GM18499 (cell line): ENCODE data around the gene PRR33.
"Not testable (repeated sequence)": the region's sequence is repeated elsewhere in the genome, so short reads cannot be mapped to it uniquely, and the experiment has no call there.

ENCODE experiments used
- ATAC-seq: cut with Tn5 transposase; IDR thresholded peaks from one replicate; pipeline ENCODE4 v1.9.1; 2021; ENCODE audit warnings: moderate number of reproducible peaks; ENCODE audit not compliant: insufficient read depth, unreplicated experiment

The PRR33 gene

DNA sequence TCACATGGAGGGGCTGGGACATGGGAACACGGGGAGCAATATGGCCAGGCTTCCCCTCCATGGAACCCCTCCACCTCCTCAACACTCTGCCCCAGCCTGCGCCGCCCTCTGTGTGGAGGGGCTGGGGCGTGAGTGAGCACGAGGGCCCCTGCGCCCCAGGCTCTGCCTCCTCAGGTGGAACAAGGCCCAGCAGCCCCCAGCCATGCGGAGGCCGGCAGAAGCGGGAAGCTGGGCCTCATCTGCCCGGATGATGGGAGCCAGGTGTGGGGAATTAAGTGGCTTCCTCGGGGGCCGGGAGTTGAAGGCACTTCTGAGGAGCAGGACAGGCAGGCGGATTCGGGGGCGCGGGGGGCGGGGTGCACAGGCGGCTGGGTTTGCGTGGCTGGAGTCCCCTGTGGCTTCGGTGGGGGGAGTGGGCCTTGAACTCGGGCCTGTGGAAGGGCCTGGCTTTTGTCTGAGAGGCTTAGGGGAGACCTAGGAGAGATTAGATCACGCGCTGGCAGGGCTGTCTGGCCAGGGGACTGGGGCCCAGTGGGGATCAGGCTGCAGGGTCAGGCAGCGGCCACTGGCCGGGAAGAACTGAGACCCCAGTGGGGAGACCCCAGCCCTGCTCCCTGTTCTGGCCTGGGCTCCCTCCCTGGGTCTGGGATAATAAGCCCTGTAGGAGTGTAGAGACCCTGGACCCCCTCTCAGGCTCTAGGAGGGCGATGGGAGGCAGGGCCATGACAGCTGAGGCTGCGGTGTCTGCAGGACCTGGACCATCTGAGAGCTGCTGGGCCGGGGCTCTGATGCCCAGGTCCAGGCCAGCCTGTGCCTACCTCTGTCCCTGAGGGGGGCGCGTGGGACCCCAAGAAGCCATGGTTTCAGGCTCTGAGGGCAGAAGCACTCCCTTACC, 13.3 kb downstream of the PRR33 start:
- ATAC-seq = no peak

DNA sequence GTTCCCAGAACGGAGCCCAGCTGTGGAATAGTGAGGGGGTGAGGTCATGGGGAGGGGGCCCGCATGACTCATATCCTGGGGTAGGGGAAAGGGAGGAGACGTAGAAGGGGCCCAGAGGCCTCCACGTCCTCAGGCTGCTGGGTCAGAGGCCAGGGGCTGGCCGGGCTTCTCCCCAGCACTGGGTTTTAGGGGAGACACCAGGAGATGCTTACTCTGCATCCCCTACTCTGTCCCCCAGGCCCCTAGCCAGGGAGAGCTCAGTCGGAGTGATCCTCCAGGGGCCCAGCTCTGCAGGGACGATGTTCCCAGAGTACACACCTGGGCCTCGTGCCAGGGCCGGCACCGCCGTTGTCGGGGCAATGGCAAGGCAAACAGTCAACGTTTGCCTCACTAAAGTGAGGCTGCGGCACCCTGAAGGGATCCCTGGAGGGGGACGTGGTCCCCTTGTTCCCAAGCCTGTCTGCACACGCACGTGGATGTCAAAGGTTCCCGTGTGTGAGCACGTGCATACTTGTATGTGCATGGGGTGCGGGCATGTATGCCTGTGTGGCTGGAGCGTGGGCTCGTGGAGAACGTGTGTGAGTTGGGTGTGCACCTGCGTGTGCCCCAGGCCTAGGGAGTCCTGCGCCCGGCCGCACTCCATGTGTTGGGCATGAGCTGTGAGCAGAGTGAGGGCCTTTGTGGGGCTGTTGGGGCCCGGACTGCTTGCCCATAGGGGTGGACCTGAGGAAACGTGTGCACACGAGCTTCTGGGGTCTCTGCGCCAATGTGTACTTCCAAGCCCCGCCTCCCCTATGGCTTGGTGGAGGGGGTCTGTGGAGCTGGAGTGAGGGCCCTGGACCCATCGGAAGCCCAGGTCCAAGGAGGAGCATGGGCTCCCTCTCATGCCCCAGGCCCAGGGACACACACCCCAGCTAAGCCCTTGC, 14.2 kb downstream of the PRR33 start:
- ATAC-seq = no peak

DNA sequence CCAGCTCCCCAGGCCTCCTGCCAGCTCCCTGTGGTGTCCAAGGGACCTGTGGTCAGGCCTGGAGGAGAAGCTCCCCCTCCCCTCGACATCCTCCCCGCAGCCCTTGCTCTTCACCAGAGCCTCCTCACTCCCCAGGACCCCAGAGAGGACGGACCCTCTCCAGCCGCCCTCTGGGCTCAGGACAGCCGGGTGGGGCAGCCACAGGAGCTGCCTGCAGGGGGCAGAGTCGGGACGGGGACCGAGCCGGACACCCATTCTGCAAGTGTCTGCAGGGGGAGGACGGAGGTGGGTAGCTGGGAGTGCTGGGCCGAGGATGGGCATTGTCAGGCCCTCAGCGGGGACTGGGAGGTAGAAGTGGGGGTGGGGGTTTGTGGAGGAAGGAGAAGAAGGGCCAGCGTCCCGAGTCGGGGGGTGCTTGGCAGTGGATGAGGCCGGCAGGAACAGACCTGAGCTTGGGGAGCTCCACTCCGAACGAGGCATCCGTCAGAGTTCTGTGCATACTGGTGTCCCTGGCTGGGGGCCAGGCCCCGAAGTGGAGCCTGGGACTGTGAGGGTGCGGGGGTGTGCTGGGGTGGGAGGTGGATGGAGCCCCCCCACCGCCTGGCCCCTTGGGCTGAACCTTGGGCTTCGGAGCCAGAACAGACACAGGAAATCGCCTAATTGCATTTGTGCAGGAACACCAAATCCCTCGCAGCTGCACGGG, 15.2 kb downstream of the PRR33 start:
- ATAC-seq = no peak

DNA sequence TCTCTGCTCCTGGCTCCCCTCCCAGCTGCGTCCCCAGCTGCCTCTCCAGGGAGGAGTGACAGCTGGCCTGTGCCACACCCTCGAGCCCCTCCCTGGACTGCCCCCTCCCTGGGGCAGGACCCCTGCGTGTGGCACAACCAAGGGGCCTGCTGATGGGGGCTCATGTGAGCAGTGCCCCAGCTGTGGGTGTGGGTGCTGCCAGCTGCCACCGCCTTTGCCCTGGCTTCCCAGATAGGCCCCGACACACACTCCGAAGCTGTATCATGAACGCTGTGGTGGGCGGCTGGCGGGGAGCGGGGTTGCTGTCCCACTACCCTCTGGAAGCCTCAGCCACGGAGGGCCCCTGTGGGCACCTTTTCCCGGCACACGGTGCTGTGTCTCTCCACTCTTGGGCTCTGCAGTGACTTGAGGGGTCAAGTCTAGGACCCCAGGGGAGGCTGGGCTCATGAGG, 15.8 kb downstream of the PRR33 start:
- not testable (repeated sequence) for ATAC-seq

DNA sequence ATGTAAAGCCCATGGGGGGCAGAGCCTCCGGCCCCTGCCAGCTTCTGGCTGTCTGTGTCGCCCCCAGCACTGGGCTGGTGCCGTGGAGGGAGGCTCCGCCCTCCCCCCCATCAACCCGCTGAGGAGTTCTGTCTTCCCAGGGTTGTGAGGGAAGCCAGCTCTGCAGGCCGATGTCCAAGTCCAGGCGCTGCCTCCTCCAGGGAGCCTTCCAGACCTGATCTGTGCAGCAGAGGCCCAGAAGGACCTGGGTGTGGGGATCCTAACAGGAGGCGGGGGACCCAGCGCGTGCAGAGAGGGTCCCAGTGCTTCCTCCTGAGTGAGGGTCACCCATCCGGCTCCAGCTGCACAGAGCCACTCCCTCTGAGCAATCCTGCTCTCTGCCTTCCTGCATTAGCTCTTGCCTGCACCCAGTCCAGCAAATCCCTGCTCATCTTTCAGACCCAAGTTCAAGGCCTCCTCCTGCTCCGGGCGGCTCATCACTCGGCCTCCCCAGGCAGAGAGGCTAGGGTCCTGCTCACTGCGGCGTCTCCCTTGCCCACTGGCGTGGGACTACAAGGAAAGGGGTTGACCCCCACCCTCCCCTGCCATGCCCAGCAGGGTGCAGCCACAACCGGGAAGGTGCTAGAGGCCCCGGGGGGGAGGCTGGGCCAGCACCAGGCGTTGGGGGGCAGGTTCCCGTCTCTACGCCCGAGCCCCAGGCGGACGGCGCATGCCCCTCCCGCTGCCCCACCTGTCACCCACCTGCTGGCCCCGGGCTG, 16.4 kb downstream of the PRR33 start:
- ATAC-seq = no peak

DNA sequence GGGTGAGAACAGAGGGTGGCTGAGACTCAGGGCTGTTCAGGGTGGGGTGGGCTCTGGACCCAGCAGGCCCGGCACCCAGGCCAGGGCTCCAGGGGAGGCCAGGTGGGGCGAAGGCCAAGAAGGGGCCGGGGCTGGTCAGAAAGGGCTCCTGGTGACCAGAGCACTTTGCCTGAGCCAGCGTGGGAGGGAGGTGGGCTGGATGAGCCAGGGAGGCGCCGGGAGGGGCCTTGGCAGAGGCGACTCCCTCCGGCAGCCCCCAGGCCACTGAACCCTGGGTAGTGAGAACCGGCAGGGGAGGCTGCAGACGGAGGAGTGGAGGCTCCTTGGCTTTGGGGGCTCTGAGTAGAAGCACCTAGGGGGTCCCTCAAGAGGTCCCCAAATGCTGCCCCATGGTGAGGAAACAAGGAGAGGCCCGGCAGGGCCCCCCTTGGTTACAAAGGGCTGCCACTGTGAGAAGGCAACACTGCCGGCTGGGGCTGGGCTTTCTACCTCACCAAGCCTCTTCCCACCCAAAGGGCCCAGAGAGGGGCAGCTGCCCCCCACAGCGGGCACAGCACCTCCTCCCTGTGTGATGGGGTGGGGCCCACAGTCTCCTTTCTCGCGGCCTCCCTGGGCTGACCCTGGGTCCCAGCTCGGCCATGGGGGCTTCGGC, 17.1 kb downstream of the PRR33 start:
- ATAC-seq = not testable (repeated sequence)

DNA sequence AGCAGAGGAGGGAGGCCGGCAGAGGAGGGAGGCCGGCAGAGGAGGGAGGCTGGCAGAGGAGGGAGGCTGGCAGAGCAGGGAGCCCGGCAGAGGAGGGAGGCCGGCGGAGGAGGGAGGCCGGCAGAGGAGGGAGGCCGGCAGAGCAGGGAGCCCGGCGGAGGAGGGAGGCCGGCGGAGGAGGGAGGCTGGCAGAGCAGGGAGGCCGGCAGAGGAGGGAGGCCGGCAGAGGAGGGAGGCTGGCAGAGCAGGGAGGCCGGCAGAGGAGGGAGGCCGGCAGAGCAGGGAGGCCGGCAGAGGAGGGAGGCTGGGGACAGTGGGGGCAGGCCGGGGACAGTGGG, 17.9 kb downstream of the PRR33 start:
- not testable (repeated sequence) for ATAC-seq

DNA sequence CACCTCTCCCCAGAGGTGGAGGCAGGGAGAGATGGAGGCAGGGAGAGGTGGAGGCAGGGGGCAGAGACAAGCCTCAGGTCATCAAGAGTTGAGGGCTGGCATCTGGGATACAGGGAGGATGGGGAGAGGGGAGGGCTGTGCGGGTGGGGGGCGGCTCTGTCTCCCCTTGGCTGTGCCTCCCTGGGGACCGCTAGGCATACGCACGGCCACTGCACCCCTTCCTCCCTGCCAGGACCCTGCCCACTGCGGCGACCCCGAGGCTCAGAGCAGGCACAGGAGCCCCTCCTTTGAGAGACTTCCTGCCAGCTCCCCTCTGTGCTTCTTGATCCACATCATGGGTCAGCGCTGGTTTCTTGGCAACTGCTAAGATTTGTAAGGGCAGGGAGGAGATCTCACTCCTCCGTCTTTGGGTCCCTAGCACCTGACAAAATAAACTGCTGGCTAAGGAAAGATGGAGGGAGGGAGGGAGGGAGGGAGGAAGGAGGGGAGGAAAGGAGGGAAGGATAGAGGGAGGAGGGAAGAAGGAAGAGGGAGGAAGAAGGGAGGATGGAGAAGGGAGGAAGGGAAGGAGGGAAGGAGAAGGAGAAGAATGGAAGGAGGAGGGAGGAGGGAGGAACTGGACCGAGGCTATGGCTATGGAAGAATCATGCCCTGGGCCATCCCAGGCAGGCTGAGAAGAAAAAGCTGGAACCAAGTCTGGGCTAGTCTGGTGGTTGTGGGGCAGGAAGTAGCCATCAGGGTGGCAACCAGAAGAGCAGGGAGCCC, 18.5 kb downstream of the PRR33 start:
- no peak for ATAC-seq

DNA sequence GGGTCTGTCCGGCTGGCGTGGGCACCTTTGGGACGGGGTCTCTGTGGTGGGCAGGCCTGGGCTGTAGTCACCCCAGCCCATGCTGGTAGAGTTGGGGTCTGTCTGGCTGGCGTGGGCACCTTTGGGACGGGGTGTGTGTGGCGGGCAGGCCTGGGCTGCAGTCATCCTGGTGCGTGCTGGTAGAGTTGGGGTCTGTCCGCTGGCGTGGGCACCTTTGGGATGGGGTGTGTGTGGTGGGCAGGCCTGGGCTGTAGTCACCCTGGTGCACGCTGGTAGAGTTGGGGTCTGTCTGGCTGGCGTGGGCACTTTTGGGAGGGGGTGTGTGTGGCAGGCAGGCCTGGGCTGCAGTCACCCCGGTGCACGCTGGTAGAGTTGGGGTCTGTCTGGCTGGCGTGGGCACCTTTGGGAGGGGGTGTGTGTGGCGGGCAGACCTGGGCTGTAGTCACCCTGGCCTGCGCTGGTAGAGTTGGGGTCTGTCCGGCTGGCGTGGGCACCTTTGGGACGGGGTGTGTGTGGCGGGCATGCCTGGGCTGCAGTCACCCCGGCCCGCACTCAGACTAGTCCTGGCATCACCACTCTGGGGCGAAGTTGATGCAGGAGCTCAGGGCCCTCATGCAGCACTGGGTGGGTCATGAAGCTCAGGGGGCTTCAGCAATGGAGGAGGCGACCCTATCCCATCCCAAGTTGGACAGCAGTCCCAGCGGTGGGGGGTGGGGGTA, 19.3 kb downstream of the PRR33 start:
- no peak for ATAC-seq

DNA sequence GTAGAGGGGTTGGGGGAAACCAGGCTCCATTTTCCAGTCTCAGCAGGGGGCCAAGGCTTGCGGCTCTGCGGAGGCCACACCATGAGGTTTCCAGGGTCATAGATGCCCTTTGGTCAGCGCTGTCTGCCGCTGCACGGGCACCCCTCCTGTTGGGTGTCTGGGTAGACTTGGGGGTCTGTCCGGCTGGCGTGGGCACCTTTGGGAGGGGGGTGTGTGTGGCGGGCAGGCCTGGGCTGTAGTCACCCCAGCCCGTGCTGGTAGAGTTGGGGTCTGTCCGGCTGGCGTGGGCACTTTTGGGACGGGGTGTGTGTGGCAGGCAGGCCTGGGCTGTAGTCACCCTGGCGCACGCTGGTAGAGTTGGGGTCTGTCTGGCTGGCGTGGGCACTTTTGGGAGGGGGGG, 20.2 kb downstream of the PRR33 start:
- ATAC-seq = no peak

DNA sequence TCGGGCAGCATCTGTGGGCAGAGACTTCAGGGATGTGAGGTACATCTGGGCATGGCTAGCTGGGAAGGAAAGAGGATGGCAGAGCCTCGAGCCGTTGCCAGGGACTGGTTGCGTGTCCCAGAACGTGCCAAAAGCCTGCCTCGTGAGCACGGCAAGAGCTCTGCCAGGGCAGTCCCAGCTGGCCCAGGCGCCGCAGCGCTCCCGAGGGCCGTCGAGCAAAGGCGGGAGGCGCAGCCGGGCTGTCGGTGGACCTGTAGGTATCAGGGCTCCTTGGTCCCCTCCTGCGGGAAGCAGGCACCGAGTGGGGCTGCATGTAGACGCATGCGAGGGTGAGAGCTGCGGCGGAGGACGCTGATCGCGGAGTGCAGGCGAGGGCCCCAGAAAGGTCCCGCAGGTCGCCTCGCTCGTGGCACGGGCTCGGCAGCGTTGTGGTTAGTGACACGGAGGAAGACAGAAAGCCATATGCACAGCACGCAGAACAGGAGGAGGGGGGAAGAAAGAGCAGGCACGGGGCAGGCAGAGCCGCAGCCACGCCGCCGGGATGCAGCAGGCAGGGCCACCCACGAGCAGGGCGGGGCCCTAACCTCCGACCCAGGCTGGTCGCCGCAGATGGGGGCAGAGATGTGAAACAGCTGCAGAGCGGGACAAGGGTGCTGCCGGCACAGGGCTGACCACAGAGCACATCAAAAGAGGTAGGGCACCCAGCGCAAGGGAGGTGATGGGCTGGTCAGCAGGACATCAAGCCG, 20.8 kb downstream of the PRR33 start:
- no peak for ATAC-seq

DNA sequence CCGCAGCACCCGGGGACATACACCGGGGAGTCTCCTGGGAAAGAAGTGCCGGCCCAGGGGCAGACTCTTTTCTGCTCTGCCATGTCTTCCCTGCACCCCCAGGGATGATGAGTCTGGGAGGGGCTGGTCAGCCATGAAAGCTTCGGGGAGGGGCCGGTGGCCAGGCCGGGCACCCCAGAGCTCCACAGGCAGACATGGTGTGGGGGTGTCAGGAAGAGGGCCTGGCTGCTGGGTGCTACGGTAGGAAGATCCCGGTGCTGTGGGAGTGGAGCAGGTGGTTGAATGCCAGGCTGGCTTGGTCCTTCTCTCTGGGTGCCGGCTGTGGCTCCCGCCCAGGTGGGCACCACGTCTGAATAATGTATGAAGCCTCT, 21.4 kb downstream of the PRR33 start:
- ATAC-seq = no peak

DNA sequence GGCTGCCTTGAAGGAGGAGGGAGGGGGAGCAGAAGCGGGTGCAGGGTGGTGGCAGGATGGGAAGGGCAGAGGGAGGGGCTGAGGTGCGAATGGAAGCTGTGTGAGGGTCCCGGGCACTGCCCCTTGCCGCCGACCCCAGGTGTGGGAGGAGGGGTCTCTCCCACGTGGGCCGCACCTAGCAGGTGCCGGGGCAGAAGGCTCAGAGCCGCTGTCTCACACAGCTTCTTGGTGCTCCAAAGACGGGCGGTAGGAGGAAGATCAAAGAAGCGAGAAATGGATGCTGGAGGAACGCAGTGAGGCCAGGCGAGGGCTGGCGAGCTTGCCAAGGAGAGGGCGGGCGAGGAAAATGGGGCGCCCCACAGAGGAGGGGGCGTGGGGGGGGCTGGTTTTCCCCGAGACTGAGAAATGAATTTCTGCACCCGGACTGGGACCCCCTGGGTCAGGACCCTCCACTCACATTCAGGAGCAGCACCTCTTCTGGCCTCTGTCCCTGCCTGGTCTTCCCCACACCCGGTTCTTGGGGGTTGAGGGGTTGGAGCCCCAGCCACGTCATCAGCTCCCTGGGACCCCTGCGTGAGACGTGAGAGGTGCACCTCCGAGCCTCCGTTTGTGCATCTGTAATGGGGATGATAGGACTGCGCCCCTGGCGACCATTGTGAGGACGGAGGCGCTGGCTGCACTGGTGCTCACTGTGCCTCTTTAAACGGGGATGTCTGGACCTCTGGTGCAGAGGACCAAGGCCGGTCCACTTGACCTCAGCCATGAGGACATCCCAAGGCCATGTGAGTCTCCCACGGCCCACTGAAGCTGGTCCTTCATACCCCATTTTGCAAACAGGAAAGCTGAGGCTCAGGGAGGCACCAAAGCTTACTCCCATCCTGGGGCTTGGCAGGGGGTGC, 22.0 kb downstream of the PRR33 start:
- ATAC-seq = no peak

DNA sequence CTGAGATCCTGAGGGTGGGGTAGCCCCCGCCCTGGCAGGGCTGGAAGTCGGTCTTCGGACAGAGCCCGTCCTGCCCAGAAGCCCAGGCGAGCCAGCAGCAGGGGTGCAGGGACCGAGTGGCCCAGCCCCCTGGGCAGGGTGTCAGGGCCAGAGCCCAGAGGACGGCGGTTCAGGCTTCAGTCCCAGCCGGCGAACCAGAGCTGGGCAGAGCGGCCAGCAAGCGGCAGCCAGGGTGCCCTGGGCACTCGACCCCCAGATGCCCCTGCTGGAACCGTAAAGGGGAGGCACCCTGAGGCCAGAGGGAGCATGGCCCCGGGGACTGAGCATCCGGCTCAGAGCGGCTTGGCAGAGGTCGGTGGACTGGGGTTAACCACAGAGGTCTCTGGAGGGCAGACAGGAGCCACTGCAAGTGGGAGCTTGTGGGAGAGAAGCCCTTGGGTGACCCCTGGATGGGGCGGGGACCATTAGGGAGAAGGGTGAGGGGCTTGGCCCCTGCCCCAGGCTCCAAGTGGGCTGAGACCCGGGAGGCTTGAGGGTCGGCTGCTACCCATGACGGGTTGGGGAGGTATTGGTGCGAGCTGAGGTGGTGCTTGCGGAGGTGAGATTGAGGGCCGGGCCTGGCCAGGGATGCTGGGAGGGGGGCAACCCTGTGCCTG, 22.9 kb downstream of the PRR33 start:
- no peak for ATAC-seq

DNA sequence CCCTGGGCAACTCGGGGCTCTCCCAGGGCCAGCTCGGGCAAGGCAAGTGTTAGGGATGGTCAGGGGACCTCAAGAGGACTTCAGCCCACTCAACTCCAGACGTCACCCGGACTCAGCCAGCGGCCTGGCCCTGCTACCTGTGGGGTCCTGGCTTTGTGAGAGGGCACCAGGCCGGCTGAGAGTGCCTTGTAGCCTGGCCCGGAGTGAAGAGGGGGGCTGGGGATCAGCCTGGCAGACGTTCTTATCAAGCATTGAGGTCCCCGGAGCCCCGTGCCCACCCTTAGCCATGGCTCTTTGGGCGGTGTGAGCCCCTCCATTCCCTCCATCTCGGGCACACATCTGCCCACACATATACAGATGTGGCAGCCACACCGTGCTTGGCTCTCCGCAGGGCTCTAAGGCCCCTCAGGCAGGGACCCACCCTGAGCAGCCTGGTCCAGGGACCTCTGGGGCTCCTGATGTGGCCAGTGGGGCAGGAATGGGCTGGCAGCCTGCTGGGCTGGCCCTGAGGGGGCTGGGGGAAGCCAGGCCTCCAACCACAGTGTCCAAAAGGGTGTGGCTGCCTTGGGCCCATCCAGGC, 23.5 kb downstream of the PRR33 start:
- no peak for ATAC-seq

DNA sequence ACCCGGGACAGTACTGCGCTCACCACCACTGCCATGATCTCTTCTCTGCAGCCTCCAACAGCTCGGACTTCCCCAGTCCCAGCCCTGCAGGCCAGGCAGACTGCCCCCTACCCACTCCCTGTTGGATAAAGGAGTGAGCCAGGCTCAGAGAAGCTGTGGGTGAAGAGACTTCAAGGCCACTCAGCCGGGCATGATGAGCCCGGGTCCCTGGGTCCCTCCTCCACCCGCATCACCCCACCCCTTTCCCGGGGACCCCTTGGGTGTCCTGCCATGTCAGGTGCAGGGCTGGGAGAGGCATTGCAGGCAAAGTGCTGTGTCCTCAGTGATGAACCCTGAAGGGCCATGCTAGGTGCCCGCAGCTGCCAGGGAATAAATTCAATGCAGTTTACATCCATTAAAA, 24.3 kb downstream of the PRR33 start:
- no peak for ATAC-seq
